Prostate gland (tissue), 2 donors: ENCODE results near the gene UQCRHL. TPM values are rescaled to one million over a fixed set of nuclear protein-coding genes. Genes with fewer than 3 reads are reported as not detected.
A peak's percentile ranks its signal among the peaks of the same experiment; 100 is the strongest.
"Not testable (repeated sequence)": the region's sequence is repeated elsewhere in the genome, so short reads cannot be mapped to it uniquely, and the experiment has no call there.

Source experiments
- DNase-seq: peaks from one replicate; pipeline ENCODE4 v3.0.0-alpha.2; 2019; ENCODE audit warnings: low spot score
- H3K27ac ChIP-seq, 2 donors: fragments of 200-600 bp; sonication (generic); 2 replicates each; pipeline ENCODE4 v1.5.1; 2017 to 2019
- H3K27me3 ChIP-seq: fragments of 200-600 bp; sonication (generic); replicated peaks from 2 replicates; pipeline ENCODE4 v1.5.1; 2019; ENCODE audit not compliant: insufficient read depth
- H3K36me3 ChIP-seq, 2 donors: fragments of 200-600 bp; sonication (generic); 1 replicate in 1 of 2; 2 replicates in 1 of 2; pipeline versions ENCODE4 v1.5.1 to v1.8.1; 2017 to 2019
- H3K4me1 ChIP-seq: fragments of 200-600 bp; sonication (generic); replicated peaks from 2 replicates; pipeline ENCODE4 v1.5.1; 2019
- H3K4me3 ChIP-seq, 2 donors: fragments of 200-600 bp; sonication (generic); 2 replicates each; pipeline ENCODE4 v1.5.1; 2017 to 2019
- H3K9me3 ChIP-seq: fragments of 200-600 bp; sonication (generic); 2 replicates; pipeline ENCODE4 v1.5.1; 2017
- CTCF ChIP-seq, 4 experiments: fragments of 200-600 bp in 2 of 4; fragments of 450-650 bp in 2 of 4; sonication (generic) in 2 of 4; IDR thresholded peaks; 1 replicate in 3 of 4; 2 replicates in 1 of 4; pipeline ENCODE4 v1.5.1; 2016 to 2019; ENCODE audit warnings: antibody characterized with exemption in 4 of 4, mild to moderate bottlenecking in 2 of 4, moderate library complexity in 2 of 4
- POLR2A ChIP-seq: fragments of 450-650 bp; IDR thresholded peaks from one replicate; pipeline ENCODE4 v1.6.1; 2016; ENCODE audit warnings: antibody characterized with exemption, mild to moderate bottlenecking
- POLR2AphosphoS5 ChIP-seq: sonication (generic); formaldehyde crosslinking; IDR thresholded peaks from one replicate; pipeline ENCODE4 v1.6.1; 2017; ENCODE audit warnings: antibody characterized with exemption
- WGBS: methylation state at CpG from one replicate; pipeline ENCODE4 v1.1.5; 2018; 5-methylcytosine and 5-hydroxymethylcytosine counted together
- intact Hi-C: fragments of 100-400 bp; cut with DNase I; formaldehyde crosslinking; loops from one replicate; pipeline ENCODE4 v1.14.2; 2022
- total RNA-seq, 2 donors: library from RNA; depleted of rRNA; stranded (reverse); fragments of >200 nt; gene quantifications; one replicate each; pipeline ENCODE4 v1.1.0, GENCODE V29; 2016

The UQCRHL gene
- 1 to 10 TPM; 1.6 to 2.4 TPM for total RNA-seq

- WGBS = 94% methylated on average over 11 of the region's 11 CpGs
Measured at GRCh38 chr1:15807549-15807948, at the start of gene UQCRHL. Gene UQCRHL (minus strand): TSS chr1:15807649. CDS start chr1:15807649, 0 bp downstream.

GRCh38 chr1:15856888-15857287, 49.4 kb upstream of the UQCRHL start:
- intact Hi-C loops = no loop called here
- TF ChIP-seq CTCF (IDR thresholded peaks at IDR 0.05) = no peak
- no peak for TF ChIP-seq POLR2AphosphoS5
- Histone ChIP-seq H3K4me3 (no peak overlapping the region), H3K4me1 (no peaks in the 10 kb centered on the region), H3K27ac (no peak overlapping the region), H3K27me3 (no peaks in the 10 kb centered on the region), H3K36me3 (no peaks in the 10 kb centered on the region), H3K9me3 (no peaks in the 10 kb centered on the region)
- DNase-seq = no peak
- WGBS = 94% methylated on average over 5 of the region's 5 CpGs

More at GRCh38 chr1:15807549-15807948, at the start of gene UQCRHL:
- DNase-seq, H3K9me3 ChIP-seq, H3K27ac ChIP-seq, H3K4me1 ChIP-seq, H3K4me3 ChIP-seq, H3K36me3 ChIP-seq, H3K27me3 ChIP-seq, intact Hi-C loops: not testable (repeated sequence)

- no peak overlapping the region for H3K27ac ChIP-seq
- H3K27me3 ChIP-seq = no peaks in the 10 kb centered on the region
- WGBS = 73% methylated on average over 3 of the region's 3 CpGs
- no peaks in the 10 kb centered on the region for H3K4me1 ChIP-seq
- H3K36me3 ChIP-seq = no peaks in the 10 kb centered on the region
- no peak for DNase-seq
- H3K9me3 ChIP-seq = no peaks in the 10 kb centered on the region
- TF ChIP-seq POLR2AphosphoS5 (no peak), POLR2A (no peak), CTCF (IDR thresholded peaks at IDR 0.05) (no peak)
- intact Hi-C loops = no loop called here
- no peak overlapping the region for H3K4me3 ChIP-seq
Measured at GRCh38 chr1:15852828-15853302, 45.4 kb upstream of the UQCRHL start.

- Histone ChIP-seq H3K4me1 (no peaks in the 10 kb centered on the region), H3K27ac (no peak overlapping the region), H3K27me3 (no peaks in the 10 kb centered on the region), H3K9me3 (no peaks in the 10 kb centered on the region), H3K4me3 (no peak overlapping the region), H3K36me3 (no peaks in the 10 kb centered on the region)
- no peak for DNase-seq
- TF ChIP-seq CTCF (IDR thresholded peaks at IDR 0.05) = no peak
- no peak for TF ChIP-seq POLR2AphosphoS5
- no peak for TF ChIP-seq POLR2A
- intact Hi-C loops = no loop called here
- 43% methylated on average over 6 of the region's 6 CpGs for WGBS
Measured at GRCh38 chr1:15852036-15852827, 44.8 kb upstream of the UQCRHL start.

- H3K36me3 ChIP-seq = no peaks in the 10 kb centered on the region
- intact Hi-C loops = no loop called here
- no peaks in the 10 kb centered on the region for H3K9me3 ChIP-seq
- TF ChIP-seq CTCF (IDR thresholded peaks at IDR 0.05) (no peak), POLR2AphosphoS5 (no peak), POLR2A (no peak)
- H3K4me1 ChIP-seq = no peaks in the 10 kb centered on the region
- WGBS = 60% methylated on average over 16 of the region's 16 CpGs
- H3K27ac ChIP-seq = peak overlapping the region; percentile 96 to 98
- no peaks in the 10 kb centered on the region for H3K27me3 ChIP-seq
- no peak for DNase-seq
- H3K4me3 ChIP-seq = no peak overlapping the region
Measured at GRCh38 chr1:15851210-15852035, 44.0 kb upstream of the UQCRHL start.
